PFSK-1 (cell line): ENCODE results near the gene HMCN2.

Source experiments
- POLR2AphosphoS5 ChIP-seq: IDR thresholded peaks from 2 replicates; pipeline ENCODE4 v1.6.1; 2012; ENCODE audit warnings: low read depth, mild to moderate bottlenecking, control low read depth, low read length, moderate library complexity
- SIN3A ChIP-seq: IDR thresholded peaks from 2 replicates; pipeline ENCODE4 v1.6.1; 2012; ENCODE audit warnings: mild to moderate bottlenecking, low read length, moderate library complexity, borderline replicate concordance; ENCODE audit not compliant: insufficient read depth
- TAF1 ChIP-seq: IDR thresholded peaks from 2 replicates; pipeline ENCODE4 v1.6.1; 2012; ENCODE audit warnings: low read length, control low read depth, borderline replicate concordance; ENCODE audit not compliant: insufficient read depth

- TF ChIP-seq TAF1 (no peak), SIN3A (no peak), POLR2AphosphoS5 (no peak)
Measured at GRCh38 chr9:130361873-130362362, 96.4 kb downstream of the HMCN2 start.
